NCI-H1105 (cell line): ENCODE data around the gene PRR14L.
"Not testable (repeated sequence)": the region's sequence is repeated elsewhere in the genome, so short reads cannot be mapped to it uniquely, and the experiment has no call there.

Experiments used
- DNase-seq: peaks from one replicate; lab custom pipeline; 2025; lab: John Stamatoyannopoulos, UW

The PRR14L gene

GRCh38 chr22:31740314-31740713, 9.6 kb downstream of the PRR14L start:
- DNase-seq = not testable (repeated sequence)

GRCh38 chr22:31739795-31740201, 10.1 kb downstream of the PRR14L start:
- DNase-seq = no peak

DNA sequence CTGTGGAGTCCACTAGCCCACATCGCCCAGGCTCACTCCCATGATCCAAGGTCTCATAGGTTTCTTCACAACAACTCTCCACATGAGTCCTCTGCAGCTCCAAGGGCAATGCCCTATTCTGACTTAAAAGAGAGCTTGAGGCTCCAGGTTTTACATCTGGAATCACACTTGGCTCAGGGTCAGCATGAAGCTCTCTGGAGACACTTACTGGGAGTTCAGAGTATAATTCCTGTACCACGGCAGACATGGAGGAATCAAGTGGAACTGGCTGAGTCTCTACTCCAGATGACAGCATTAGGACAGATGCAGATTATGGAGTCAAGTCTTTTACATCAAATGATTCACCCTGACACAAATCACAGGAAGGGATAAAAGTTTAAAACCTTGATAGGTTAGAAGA, 11.4 kb downstream of the PRR14L start:
- DNase-seq = no peak

DNA sequence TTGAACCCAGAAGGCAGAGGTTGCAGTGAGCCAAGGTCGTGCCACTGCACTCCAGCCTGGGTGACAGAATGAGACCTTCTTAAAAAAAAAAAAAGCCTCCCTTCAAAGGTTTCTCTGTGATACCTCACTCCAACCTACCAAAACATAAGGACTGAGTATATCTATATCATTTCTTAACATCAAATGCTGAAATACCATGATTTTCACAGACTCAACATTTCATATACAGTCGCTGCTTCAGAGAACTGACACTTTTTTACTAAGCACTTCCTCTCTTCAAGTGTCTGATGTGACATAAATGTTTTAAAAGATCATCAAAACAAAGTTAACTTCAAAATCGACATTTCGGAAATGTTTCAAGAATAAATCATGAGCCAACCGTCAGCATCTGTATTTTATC, 12.0 kb downstream of the PRR14L start:
- no peak for DNase-seq

GRCh38 chr22:31736458-31736857, 13.5 kb downstream of the PRR14L start:
- no peak for DNase-seq

DNA sequence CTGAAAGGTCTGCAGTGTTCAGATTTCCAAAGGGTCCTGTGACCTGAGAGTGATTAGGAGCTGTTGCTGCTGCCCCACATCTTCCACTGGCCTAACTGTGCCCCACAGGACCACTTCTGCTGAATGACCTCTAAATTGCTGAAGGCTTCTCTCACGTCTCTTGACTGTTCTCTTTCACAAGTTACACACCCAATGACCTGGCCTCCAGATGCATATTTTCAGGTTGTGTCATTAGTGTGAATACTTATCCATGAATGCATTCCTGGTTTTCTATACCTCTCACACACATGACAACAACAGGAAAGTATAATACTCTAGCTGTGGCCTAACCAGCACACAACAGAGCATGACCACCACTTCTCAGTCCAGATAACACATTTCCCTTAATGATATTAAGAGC, 15.4 kb downstream of the PRR14L start:
- no peak for DNase-seq

DNA sequence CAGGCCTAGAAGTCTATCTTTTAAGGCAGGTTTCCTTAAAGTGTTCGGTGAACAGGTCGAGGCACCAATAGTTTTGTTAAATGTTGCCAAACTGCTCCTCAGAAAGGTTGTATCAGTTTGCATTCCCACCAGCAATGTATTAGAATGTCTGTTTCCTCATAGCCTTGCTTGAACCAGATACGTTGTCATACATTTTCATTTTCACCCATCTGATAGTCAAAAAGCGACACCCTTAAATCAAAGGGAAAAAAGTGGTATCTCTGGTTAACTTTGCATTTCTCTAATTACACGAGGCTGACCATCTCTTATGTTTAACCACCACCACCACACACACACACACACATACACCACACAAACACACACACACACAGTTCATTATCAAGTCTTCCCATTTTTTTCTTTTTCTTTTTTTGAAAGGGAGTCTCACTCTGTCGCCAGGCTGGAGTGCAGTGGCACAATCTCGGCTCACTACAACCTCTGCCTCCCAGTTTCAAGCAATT, 16.3 kb downstream of the PRR14L start:
- no peak for DNase-seq

DNA sequence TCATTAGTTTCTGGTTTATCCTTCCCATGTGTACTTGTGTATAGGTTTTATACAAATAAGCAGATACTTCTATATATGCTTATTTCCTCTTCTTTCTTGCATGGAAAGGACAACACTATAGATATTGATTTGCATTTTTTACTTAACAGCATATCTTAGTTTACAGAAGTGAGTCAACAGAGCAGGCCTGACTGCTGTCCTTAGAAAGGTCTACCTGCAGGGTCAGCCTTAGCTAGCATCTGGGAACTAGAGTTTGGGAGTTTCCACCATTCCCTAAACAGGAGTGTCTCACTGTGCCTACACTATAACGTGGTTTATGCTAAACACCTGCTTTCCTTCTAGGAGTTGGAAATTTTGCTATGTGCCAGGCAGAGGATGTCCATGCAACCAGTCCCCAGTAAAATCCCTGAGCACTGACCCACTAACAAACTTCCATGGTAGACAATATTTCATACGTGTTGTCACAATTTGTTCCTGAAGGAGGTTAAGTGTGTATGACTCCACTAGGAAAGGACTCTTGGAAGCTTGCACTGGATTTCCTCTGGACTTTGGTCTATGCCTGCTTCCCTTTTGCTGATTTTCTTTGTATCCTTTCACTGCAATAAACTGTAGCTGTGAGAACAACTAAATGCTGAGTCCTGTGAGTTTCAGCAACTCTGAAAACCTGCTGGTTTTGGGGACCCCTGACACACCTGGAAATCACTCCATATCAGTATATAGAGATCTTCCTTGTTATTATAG, 17.7 kb downstream of the PRR14L start:
- no peak for DNase-seq

DNA sequence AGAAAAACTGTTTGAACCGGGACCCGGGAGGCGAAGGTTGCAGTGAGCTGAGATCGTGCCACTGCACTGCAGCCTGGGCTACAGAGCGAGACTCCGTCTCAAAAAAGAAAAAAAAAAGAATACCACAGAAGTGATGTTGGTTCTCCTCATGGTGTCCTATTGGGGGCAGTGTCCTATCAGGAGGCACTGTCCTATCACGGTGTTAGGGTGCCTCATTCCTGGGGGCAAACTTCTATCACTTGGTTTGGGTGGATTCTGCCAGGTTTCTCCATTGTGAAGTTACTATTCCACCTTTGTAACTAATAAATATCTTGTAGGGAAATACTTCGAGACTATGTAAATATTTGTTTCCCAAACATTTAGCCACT, 19.6 kb downstream of the PRR14L start:
- DNase-seq = no peak

DNA sequence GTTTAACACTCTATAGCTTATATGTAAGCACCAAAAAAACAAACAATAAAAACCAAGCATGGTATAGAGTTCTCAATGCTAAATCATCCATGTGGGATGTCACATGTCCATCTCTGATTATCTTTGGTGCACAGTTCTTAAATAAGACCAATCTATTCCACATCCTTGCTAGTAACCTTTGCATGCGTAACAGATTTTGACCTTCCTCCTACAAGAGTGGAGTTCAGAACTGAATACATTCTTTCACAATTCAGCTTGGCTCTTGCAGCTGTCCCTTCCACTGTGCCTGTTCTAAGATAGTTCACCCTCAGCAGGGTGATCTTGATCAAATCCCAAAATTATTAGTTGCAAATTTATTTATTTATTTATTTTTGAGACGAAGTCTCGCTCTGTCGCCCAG, 21.1 kb downstream of the PRR14L start:
- no peak for DNase-seq

GRCh38 chr22:31726692-31727091, 23.2 kb downstream of the PRR14L start:
- no peak for DNase-seq

DNA sequence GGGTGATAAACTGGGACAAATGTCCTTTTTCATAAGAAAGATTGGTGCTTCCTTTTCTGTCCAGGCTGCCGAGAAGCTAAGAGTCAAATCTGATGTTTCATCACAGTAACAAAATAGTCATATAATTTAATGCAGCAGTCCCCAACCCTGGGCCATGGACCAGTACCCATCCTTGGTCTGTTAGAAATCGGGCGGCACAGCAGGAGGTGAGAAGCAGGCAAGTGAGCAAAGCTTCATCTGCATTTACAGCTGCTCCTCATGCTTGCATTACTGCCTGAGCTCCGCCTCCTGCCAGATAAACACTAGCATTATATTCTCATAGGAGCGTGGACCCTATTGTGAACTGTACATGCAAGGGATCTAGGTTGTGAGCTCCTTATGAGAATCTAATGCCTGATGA, 26.2 kb downstream of the PRR14L start:
- DNase-seq = no peak

DNA sequence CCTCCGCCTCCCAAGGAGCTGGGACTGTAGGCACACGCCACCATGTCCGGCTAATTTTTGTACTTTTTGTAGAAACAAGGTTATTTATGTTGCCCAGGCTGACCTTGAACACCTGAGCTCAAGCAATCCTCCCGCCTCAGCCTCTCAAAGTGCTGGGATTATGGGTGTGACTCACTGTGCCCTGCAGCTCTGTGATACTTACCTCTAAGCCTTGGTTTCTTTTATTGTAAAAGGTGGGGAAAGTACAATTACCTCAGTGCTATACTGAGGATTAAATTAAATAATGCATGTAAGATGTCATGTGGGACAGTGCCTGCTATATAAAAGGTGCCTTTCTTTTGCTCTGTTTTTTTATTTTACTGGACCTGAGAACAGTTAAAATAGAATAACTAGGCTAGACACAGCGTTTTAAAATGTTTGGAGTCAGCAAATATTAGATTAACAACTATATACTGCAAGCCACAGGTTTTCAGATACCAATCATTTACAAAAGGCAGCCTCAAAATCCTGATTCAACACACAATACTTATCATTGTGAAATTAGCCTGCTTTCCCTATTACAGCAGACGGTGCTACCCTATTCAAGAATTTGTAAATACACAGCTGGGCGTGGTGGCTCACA, 30.0 kb downstream of the PRR14L start:
- no peak for DNase-seq

- DNase-seq = no peak
Measured at GRCh38 chr22:31715147-31715778, 34.7 kb downstream of the PRR14L start.

DNA sequence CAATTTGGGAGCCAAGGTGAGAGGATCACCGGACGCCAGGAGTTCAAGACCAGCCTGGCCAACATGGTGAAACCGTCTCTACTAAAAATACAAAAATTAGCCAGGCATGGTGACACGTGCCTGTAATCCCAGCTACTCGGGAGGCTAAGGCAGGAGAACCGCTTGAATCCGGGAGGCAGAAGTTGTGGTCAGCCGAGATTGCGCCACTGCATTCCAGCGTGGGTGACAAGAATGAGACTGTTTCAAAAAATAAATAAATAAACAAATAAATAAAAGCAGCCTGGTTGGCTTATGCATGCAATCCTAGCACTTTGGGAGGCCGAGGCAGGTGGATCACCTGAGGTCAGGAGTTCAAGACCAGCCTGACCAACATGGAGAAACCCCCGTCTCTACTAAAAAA, 38.7 kb downstream of the PRR14L start:
- DNase-seq = not testable (repeated sequence)

DNA sequence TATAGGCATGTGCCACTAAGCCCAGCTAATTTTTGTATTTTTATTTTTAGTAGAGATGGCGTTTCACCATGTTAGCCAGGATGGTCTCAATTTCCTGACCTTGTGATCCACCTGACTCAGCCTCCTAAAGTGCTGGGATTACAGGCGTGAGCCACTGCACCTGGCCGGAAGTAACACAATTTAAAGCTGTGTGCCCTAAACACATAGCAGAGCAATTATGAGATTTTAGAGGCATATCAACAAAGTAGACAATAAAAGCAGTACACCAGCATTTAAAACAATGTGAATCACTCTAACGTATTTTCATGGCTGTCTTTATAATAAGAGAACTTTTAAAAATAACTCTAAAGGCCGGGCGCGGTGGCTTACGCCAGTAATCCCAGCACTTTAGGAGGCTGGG, 42.4 kb downstream of the PRR14L start:
- no peak for DNase-seq

DNA sequence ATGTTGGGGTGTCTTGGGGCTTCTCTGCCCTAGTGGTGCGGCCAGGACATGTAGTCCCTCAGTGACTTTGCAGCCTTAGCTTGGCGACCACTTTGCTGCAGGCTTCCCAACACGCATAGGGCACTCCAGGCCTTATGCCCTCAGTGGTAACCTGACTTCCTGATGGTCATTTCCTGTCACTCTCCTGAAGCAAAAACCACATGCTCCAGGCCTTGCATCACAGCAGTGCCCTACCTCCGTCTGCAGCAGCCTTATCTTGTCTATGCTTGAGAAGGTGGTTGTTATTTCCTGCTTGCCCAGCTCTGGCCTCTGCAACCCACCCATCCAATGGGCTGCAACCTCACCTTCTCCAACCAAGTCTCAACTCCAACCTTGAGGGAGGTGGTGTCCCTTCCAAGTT, 54.5 kb downstream of the PRR14L start:
- no peak for DNase-seq

DNA sequence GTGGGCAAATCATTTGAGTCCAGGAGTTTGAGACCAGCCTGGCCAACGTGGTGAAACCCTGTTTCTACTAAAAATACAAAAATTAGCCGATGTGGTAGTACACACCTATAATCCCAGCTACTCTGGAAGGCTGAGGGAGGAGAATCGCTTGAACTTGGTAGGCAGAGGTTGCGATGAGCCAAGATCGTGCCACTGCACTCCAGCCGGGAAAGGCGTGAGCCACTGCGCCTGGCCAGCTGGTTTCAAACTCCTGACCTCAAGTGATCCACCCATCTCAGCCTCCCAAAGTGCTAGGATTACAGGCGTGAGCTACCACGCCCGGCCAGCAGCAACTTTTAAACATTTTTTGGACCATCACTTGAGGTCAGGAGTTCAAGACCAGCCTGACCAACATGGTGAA, 55.9 kb downstream of the PRR14L start:
- not testable (repeated sequence) for DNase-seq

DNA sequence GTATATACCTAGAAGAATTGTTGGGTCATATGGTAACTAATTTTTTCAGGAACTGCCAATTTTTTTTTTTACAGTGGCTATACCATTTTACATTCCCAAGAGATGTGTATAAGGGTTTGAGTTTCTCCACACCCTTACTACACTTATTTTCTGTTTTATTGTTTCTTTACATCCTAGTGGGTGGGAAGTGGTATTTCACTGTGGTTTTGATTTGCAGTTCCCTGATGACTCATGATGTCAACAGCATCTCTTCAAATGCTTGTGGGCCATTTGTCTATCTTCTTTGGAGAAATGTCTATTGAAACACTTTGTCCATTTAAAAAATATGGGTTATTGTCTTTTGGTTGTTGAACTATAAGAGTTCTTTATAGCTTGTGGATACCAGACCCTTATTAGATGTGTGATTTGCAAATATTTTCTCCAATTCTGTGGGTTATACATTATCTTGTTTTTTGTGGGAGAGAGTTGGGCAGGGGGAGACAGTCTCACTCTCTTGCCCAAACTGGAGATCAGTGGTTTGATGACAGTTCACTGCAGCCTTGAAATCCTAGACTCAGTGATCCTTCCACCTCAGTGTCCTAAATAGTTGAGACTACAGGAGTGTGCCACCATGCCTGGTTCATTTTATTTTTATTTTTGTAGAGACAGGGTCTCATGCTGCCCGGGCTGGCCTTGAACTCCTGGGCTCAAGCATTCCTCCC, 57.6 kb downstream of the PRR14L start:
- no peak for DNase-seq

DNA sequence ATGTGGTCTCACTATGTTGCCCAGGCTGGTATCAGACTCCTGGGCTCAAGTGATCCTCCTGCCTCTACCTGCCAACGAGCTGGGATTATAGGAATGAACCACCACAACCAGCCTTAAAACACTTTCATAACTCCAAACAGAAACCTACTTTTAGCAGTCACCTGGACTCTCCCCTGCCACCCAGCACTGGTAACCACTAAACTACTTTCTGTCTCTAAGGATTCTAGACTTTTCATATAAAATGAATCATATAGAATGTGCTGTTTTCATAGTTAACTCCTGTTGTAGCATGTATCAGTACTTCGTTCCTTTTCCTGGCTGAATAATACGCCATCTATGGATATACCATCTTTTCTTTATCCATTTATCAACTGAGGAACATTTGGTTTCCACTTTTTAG, 58.5 kb downstream of the PRR14L start:
- DNase-seq = no peak

DNA sequence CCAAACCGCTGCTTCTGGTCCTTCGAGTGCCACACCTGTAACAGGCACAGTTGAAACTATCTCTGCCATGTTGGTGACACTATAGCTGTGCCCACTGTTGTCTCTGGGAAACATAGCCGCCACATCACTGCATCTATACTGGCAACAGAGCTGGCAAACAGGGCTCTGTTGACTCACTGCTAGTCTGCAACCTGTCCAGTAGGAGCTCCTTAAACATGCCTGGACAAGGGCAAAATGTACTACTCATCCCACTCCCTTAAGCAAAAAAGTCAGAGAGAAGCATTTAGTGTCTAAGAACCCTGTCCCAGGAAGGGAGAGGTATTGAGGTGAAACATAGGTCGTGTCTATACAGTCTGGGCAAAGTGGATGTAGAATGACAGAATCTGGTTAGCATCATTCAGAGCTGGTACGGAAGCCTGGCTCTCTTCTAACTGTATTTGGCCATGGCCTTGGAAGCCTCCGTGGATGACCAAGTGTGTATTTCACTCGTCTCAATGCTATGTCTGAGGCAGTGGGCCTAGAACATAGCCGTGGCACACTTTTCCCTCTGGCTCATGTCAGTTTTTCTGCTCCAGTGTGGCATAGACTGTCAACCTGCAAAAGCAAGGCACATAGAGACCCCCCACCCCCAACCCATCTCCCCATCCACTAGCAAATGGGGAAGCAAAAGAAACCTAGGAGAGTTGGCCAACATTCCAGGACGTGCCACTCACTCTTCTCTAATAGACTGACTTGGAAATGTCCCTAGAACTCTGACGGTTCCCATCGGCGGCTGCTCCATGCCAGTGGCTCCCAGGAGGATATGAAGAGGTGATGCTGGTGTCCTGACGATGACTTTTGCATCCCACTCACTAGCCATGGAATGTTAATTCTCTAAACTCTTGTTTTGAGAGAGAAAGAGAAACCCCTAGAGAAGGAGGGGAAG, 66.5 kb downstream of the PRR14L start:
- DNase-seq = no peak

- DNase-seq = no peak
Measured at GRCh38 chr22:31682751-31683150, 67.2 kb downstream of the PRR14L start.
